HepG2 (cell line): ENCODE data around the gene TRAP1. TPM values are rescaled to one million over a fixed set of nuclear protein-coding genes. Genes with fewer than 3 reads are reported as not detected.
A peak's percentile ranks its signal among the peaks of the same experiment; 100 is the strongest.

ENCODE experiments used
- AKNA ChIP-seq: sonication (generic); formaldehyde crosslinking; IDR thresholded peaks from 2 replicates; pipeline ENCODE4 v1.4.0; 2020; ENCODE audit warnings: missing genetic modification reagents, borderline replicate concordance
- CC2D1A ChIP-seq: sonication (generic); formaldehyde crosslinking; IDR thresholded peaks from 2 replicates; pipeline ENCODE4 v1.8.1; 2023; ENCODE audit warnings: mild to moderate bottlenecking, missing genetic modification reagents
- DMAP1 ChIP-seq: IDR thresholded peaks from 2 replicates; pipeline ENCODE4 v1.6.1; 2016
- EEA1 ChIP-seq: sonication (generic); formaldehyde crosslinking; IDR thresholded peaks from 2 replicates; pipeline ENCODE4 v1.5.1; 2020; ENCODE audit warnings: mild to moderate bottlenecking, missing genetic modification reagents, borderline replicate concordance
- HMGA1 ChIP-seq: sonication (generic); formaldehyde crosslinking; conservative IDR thresholded peaks from 2 replicates; pipeline ENCODE4 v1.4.0; 2020; ENCODE audit warnings: missing genetic modification reagents
- HOXD1 ChIP-seq: sonication (generic); formaldehyde crosslinking; IDR thresholded peaks from 2 replicates; pipeline ENCODE4 v1.5.0; 2020; ENCODE audit warnings: missing genetic modification reagents
- KAT8 ChIP-seq: IDR thresholded peaks from 2 replicates; pipeline ENCODE4 v1.6.1; 2016; ENCODE audit warnings: missing genetic modification reagents, missing compliant biosample characterization
- KDM1A ChIP-seq: IDR thresholded peaks from 2 replicates; pipeline ENCODE4 v1.6.1; 2016; ENCODE audit warnings: missing compliant biosample characterization
- KDM6A ChIP-seq: IDR thresholded peaks from 2 replicates; pipeline ENCODE4 v1.6.1; 2016; ENCODE audit warnings: low read depth
- KLF6 ChIP-seq: IDR thresholded peaks from 2 replicates; pipeline ENCODE4 v1.8.0; 2016; ENCODE audit warnings: missing biosample characterization, missing genetic modification reagents
- KMT2A ChIP-seq: sonication (generic); formaldehyde crosslinking; IDR thresholded peaks from 2 replicates; pipeline ENCODE4 v1.4.0; 2020; ENCODE audit warnings: missing genetic modification reagents
- MATR3 ChIP-seq: sonication (generic); formaldehyde crosslinking; IDR thresholded peaks from 2 replicates; pipeline ENCODE4 v1.4.0; 2020; ENCODE audit warnings: missing genetic modification reagents
- NFE2L1 ChIP-seq: sonication (generic); formaldehyde crosslinking; IDR thresholded peaks from 2 replicates; pipeline ENCODE4 v1.4.0; 2020; ENCODE audit warnings: missing genetic modification reagents, mild to moderate bottlenecking, borderline replicate concordance
- PLRG1 ChIP-seq: fragments of 450-650 bp; conservative IDR thresholded peaks from 2 replicates; pipeline ENCODE4 v1.6.1; 2016
- REPIN1 ChIP-seq: sonication (generic); formaldehyde crosslinking; IDR thresholded peaks from 2 replicates; pipeline ENCODE4 v1.8.0; 2022; ENCODE audit warnings: missing genetic modification reagents, low read depth, mild to moderate bottlenecking, borderline replicate concordance
- SETDB1 ChIP-seq: sonication (generic); formaldehyde crosslinking; IDR thresholded peaks from 2 replicates; pipeline ENCODE4 v1.5.1; 2020; ENCODE audit warnings: missing genetic modification reagents, mild to moderate bottlenecking, borderline replicate concordance
- SNRNP70 ChIP-seq: fragments of 200-400 bp; formaldehyde crosslinking; IDR thresholded peaks from 2 replicates; pipeline ENCODE4 v1.6.1; 2017; ENCODE audit warnings: mild to moderate bottlenecking, low read depth, low read length, moderate library complexity
- SRSF9 ChIP-seq: fragments of 200-400 bp; formaldehyde crosslinking; IDR thresholded peaks from 2 replicates; pipeline ENCODE4 v1.6.1; 2018; ENCODE audit warnings: borderline replicate concordance, mild to moderate bottlenecking, low read depth, low read length; ENCODE audit not compliant: insufficient read depth, poor library complexity, severe bottlenecking
- ZNF138 ChIP-seq: sonication (generic); formaldehyde crosslinking; IDR thresholded peaks from 2 replicates; pipeline ENCODE4 v1.5.0; 2020; ENCODE audit warnings: mild to moderate bottlenecking, low read depth, missing genetic modification reagents
- ZNF343 ChIP-seq: sonication (generic); formaldehyde crosslinking; IDR thresholded peaks from 2 replicates; pipeline ENCODE4 v1.4.0; 2020; ENCODE audit warnings: mild to moderate bottlenecking, missing genetic modification reagents
- ZNF562 ChIP-seq: sonication (generic); formaldehyde crosslinking; IDR thresholded peaks from 2 replicates; pipeline ENCODE4 v1.8.0; 2022; ENCODE audit warnings: missing genetic modification reagents, borderline replicate concordance
- ZNF660 ChIP-seq: sonication (generic); formaldehyde crosslinking; IDR thresholded peaks from 2 replicates; pipeline ENCODE4 v1.5.1; 2020; ENCODE audit warnings: mild to moderate bottlenecking, low read depth, missing genetic modification reagents, borderline replicate concordance
- ZNF713 ChIP-seq: sonication (generic); formaldehyde crosslinking; IDR thresholded peaks from 2 replicates; pipeline ENCODE4 v1.4.0; 2020; ENCODE audit warnings: mild to moderate bottlenecking, missing genetic modification reagents
- ZNF891 ChIP-seq: sonication (generic); formaldehyde crosslinking; IDR thresholded peaks from 2 replicates; pipeline ENCODE4 v1.5.0; 2020; ENCODE audit warnings: mild to moderate bottlenecking, missing genetic modification reagents
- polyA plus RNA-seq, 8 experiments: library from polyadenylated mRNA; depleted of rRNA in 3 of 8; stranded (reverse) in 7 of 8; unstranded in 1 of 8; fragments of >200 nt; fragmentation: Illumina TruSeq in 4 of 8; extraction: Trizol in 4 of 8; gene quantifications; 2 replicates each; pipeline versions ENCODE4 v1.2.1 to v1.2.3, GENCODE V29; 2011 to 2016; ENCODE audit warnings: low read depth in 4 of 8, missing spikeins in 1 of 8, mixed read lengths in 1 of 8; ENCODE audit not compliant: insufficient read depth in 1 of 8
- total RNA-seq, 5 experiments: library from RNA; depleted of rRNA; stranded (reverse); fragments of >200 nt; fragmentation: Illumina TruSeq; extraction: Trizol; gene quantifications; 2 replicates each; pipeline ENCODE4 v1.2.3, GENCODE V29; 2016; ENCODE audit warnings: low read depth in 1 of 5
- TF ChIP-seq, protein P1 (sequence below): sonication (generic); formaldehyde crosslinking; IDR thresholded peaks from 2 replicates; pipeline ENCODE4 v1.4.0; 2020; ENCODE audit warnings: missing genetic modification reagents, borderline replicate concordance

Gene TRAP1
- total and polyA plus RNA-seq, 2 of the 13 experiments (the other 11 are each of a cell fraction or from before 2014, with no cell fraction given), result 127 to 240 TPM

DNA sequence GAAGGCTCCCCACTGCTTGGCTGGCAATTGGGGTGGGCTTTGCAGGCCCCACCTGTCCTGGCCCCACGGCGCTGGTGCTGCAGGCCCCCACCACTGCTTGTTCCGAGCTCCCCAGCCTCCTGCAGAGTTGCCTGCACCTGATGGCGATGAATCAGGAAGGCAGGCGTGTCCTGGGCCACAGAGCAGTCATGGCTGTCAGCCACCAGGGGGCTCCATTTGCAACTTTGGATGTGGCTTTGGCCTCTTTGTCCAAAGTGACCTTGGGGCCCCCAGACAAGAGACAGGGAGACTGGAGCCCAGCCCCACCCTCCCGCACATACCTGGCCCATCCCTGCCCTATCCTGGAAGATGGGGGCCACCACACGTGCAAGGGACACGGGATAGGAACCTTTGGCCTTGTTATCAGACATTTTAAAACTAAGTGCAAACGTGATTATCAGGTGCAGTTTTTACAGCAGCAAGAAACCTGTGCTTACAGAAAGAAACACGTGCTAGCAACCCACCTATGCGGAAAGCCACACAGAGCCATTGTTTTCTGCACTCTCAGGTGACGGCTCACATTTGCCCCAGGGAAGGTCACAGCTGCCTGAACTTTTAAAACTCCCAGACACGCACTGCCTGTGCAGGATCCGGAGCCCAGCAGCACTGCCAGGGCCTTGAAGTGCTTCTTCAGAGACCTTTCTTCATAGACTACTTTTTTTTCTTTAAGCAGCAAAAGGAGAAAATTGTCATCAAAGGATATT, 62.9 kb downstream of the TRAP1 start, which contains the start of gene DNASE1 (continued):
- TF ChIP-seq AKNA (CRISPR knock-in tag) (no peak), ZNF138 (no peak), REPIN1 (CRISPR knock-in tag) (peak; percentile 52; the same call in 1 of the 2 replicates), KDM1A (no peak), PLRG1 (no peak), SETDB1 (CRISPR knock-in tag) (no peak), HOXD1 (no peak), MATR3 (no peak), EEA1 (CRISPR knock-in tag) (no peak; the same call in 1 of the 2 replicates), HMGA1 (CRISPR knock-in tag) (no peak), ZNF562 (CRISPR knock-in tag) (no peak), CC2D1A (CRISPR knock-in tag) (no peak), SRSF9 (no peak), DMAP1 (CRISPR knock-in tag) (0 out of 2 replicates have a peak, but pooled peaks have one; percentile 23), KAT8 (peak; percentile 59; the same call in 1 of the 2 replicates), SNRNP70 (no peak), ZNF343 (no peak), NFE2L1 (no peak), ZNF713 (no peak), ZNF891 (CRISPR knock-in tag) (peak; percentile 79; the same call in 1 of the 2 replicates), KMT2A (CRISPR knock-in tag) (no peak), ZNF660 (CRISPR knock-in tag) (no peak), KLF6 (CRISPR knock-in tag) (no peak), KDM6A (CRISPR knock-in tag) (peak; percentile 29; the same call in 1 of the 2 replicates)
- TF ChIP-seq, protein P1, sequence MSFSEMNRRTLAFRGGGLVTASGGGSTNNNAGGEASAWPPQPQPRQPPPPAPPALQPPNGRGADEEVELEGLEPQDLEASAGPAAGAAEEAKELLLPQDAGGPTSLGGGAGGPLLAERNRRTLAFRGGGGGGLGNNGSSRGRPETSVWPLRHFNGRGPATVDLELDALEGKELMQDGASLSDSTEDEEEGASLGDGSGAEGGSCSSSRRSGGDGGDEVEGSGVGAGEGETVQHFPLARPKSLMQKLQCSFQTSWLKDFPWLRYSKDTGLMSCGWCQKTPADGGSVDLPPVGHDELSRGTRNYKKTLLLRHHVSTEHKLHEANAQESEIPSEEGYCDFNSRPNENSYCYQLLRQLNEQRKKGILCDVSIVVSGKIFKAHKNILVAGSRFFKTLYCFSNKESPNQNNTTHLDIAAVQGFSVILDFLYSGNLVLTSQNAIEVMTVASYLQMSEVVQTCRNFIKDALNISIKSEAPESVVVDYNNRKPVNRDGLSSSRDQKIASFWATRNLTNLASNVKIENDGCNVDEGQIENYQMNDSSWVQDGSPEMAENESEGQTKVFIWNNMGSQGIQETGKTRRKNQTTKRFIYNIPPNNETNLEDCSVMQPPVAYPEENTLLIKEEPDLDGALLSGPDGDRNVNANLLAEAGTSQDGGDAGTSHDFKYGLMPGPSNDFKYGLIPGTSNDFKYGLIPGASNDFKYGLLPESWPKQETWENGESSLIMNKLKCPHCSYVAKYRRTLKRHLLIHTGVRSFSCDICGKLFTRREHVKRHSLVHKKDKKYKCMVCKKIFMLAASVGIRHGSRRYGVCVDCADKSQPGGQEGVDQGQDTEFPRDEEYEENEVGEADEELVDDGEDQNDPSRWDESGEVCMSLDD (CRISPR knock-in tag), result peak; percentile 22; the same call in 1 of the 2 replicates
